Epithelial cell of esophagus (primary cell): ENCODE data around the gene SLC66A3.

Experiments
- DNase-seq: peaks from one replicate; pipeline ENCODE4 v3.0.0; 2010; ENCODE audit warnings: low read depth
- H3K4me3 ChIP-seq: 2 replicates; pipeline ENCODE4 v1.5.1; 2011; ENCODE audit warnings: mild to moderate bottlenecking, low read length, control low read depth
- CTCF ChIP-seq: IDR thresholded peaks from 2 replicates; pipeline ENCODE4 v1.5.1; 2011; ENCODE audit warnings: low read depth, mild to moderate bottlenecking, low read length, control low read depth, inconsistent platforms; ENCODE audit not compliant: insufficient read depth; ENCODE audit errors: missing control alignments

The SLC66A3 gene

GRCh38 chr2:11129598-11130449 lies 25.4 kb upstream of the SLC66A3 start:
- H3K4me3 ChIP-seq = peak overlapping the region; percentile 32
- peak; percentile 54 for TF ChIP-seq CTCF
- DNase-seq = peak; percentile 63

- no peak overlapping the region for H3K4me3 ChIP-seq
- no peak for DNase-seq
These were observed 23.9 kb upstream of the SLC66A3 start for GRCh38 chr2:11131166-11131920.

GRCh38 chr2:11132036-11132671 lies 23.1 kb upstream of the SLC66A3 start:
- no peak for TF ChIP-seq CTCF
- no peak overlapping the region for H3K4me3 ChIP-seq
- no peak for DNase-seq

More at GRCh38 chr2:11131166-11131920, 23.9 kb upstream of the SLC66A3 start:
- TF ChIP-seq CTCF = no peak

GRCh38 chr2:11133238-11133935 lies 21.9 kb upstream of the SLC66A3 start:
- TF ChIP-seq CTCF = no peak
- peak overlapping the region; percentile 54 for H3K4me3 ChIP-seq
- DNase-seq = no peak

- H3K4me3 ChIP-seq = no peak overlapping the region
- TF ChIP-seq CTCF = no peak
- no peak for DNase-seq
These were observed 21.3 kb upstream of the SLC66A3 start for GRCh38 chr2:11133936-11134320.

GRCh38 chr2:11134349-11134748 lies 20.9 kb upstream of the SLC66A3 start:
- DNase-seq = no peak
- no peak for TF ChIP-seq CTCF
- H3K4me3 ChIP-seq = no peak overlapping the region
